GM11168 (cell line): ENCODE measurements around the gene KCP.

Experiments used
- in situ Hi-C: fragments of 300-500 bp; cut with MboI; formaldehyde crosslinking; loops from one replicate; pipeline ENCODE4 v1.12.0; 2022; ENCODE audit warnings: low sequenced_read_pairs; ENCODE audit not compliant: unreplicated experiment

The KCP gene

GRCh38 chr7:128889121-128889520 lies 21.4 kb downstream of the KCP start:
- in situ Hi-C loops: no loop called here

- in situ Hi-C loops: no loop called here
Observed at GRCh38 chr7:128888756-128889095, 21.8 kb downstream of the KCP start.

DNA sequence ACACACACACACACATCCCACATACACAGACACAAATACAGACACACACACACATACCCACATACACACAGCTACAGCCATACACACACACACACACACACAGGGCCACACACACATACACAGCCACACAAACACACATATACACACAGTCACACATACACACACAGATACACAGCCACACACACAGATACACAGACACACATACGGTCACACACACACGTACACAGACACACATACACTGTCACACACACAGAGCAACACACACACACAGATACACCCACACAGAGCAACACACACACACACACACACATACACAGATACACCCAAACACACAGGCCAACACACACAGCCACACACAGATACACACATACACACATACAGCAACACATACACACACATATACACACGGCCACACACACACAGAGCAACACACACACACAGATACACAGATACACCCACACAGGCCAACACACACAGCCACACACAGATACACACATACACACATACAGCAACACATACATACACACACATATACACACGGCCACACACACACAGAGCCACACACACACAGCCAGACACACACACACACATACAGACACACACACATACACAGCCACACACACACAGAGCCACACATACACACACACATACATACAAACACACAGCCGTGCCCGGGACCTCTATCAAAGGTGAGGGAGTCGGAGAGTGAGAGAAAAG lies 22.3 kb downstream of the KCP start:
- in situ Hi-C loops: no loop called here

DNA sequence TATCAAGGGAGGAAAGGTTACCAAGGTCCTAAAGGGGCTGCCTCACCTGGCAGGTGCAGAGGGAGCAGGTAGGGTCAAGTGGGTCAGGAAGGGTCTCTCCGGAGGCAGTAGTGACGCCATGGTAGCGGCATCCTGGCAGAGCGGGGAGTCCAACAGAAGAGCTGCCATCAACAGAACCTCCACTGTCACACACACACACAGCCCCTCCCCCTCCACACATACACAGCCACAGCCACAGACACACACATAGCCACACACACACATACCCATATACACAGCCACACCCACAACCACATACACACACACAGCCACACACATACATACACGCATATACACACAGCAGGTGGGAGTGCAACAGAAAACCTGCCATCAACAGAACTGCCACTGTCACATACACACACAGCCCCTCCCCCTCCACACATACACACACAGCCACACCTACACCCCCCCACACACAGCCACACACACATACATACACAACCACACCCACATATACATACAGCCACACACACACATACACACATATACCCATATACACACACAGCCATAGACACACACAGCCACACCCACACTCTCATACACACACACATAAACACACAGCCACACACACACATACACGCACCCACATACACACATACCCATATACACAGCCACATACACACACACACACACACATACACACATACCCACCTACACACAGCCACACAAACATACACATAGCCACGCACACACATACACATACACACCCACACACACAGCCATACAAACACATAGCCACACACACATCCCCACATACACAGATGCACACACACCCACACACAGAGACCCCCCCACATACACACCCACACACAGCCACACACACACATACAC lies 23.1 kb downstream of the KCP start:
- in situ Hi-C loops: no loop called here

DNA sequence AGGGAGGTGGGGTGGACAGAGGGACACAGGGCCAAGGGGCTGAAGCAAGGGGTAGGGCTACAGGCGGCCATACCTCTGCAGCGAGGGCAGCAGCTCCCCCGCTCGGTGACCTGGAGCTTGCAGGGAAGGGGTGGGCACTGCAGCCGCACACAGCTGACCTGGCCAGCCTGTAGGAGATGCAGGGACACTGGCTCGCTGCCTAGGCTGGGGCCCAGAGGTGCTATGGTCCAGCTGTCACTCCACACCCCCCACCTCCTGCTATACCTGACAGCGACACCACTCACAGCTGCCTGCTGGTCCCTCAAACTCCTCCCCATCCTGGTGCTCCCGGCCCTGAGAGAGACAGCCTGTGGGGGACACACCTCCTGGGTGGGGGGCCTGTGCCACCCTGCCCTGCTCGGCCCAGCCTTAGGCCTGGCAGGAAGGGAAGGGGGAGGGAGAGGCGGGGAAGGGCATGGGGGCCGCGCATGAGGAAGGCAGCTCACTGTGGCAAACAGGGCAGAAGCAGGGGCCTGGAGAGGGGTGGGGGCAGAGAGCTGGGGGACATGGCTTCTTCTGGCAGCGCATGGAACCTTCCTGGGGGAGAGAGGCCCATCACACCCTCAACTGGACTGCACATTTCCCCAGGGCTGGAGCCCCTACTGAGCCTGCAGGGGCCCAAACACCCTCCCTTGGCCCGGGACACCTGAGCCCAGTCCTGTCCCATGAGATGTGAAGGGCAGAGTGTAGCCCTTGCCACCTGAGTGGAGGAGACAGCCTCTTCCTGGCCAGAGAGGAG lies 23.9 kb downstream of the KCP start:
- in situ Hi-C loops: no loop called here

GRCh38 chr7:128885370-128886187 lies 24.9 kb downstream of the KCP start:
- in situ Hi-C loops: no loop called here

DNA sequence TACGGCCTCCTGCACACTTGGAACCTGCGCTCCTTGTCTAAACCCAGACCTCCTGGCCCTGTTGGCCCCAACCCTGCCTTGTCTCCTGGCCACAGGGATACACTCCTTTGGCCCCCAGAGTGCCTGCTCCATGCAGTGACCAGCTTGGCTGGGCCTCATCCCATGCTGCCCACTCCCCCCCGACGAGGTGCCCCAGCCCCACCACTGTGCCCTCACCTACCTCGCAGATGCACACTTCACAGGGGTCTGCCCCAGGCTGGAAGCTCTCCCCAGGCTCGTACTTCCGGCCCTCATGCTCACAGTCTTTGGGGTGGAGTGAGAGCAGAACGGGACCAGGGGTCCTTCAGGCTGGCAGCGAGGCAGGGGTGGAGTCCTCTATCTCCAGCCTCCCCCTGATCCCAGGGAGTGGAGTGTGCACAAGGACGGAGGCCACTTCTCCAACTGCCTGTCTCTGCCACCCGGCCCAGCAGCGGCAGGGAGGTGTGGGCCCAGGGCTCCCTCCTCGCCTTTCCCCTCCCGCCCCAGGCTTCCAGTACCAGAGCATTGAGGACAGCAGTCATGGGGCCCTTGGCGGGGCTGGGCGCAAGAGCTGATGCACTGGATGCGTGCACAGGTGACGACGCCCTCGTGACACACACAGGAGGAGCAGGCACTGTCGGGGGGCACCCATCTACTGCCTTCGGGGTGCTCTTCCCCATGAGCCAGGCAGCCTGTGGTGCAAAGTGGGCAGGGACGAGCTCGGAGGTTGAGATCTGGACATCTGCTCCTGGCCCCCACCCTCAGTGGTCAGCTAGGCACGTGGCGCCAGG lies 25.7 kb downstream of the KCP start:
- in situ Hi-C loops: no loop called here

DNA sequence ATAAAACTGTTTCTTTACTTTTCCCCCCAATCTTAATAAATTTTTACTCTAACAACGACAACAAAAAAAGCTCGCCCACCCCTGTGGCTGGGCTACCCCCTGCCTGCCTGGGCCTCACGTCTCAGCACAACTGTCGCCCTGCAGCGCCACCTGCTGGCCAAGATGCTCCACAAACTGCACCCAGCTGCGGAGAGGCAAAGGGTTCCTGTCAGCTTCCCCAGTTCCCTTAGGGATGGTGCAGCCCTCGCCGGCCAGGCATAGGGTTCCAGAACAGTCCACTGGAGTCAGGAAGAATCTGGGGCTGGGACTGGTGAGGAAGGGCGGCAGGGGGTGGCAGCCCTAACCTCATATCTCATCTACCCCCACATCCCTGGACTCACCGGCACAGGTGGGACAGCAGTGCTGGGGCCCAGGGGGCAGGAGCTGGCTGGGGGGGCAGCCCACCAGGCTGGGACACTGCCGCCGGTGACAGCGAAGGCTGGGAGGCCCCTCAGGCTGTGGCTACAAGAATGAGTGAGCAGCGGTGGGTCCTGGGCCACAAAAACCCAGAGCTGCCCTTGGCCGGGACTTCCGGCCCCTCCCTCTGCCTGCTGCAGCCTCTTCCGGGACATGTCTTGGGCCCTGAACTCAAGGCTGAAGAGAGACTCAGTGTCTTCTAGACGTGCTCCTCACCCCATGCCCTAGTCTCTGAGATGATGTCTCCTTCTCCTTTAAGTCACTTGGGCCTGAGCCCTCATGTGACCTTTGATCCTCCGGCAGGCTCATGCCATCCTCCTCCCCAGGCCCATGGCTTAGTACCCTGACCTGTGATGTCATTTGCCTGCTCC lies 26.7 kb downstream of the KCP start:
- in situ Hi-C loops: no loop called here

GRCh38 chr7:128882134-128882533 lies 28.4 kb downstream of the KCP start:
- in situ Hi-C loops: no loop called here

DNA sequence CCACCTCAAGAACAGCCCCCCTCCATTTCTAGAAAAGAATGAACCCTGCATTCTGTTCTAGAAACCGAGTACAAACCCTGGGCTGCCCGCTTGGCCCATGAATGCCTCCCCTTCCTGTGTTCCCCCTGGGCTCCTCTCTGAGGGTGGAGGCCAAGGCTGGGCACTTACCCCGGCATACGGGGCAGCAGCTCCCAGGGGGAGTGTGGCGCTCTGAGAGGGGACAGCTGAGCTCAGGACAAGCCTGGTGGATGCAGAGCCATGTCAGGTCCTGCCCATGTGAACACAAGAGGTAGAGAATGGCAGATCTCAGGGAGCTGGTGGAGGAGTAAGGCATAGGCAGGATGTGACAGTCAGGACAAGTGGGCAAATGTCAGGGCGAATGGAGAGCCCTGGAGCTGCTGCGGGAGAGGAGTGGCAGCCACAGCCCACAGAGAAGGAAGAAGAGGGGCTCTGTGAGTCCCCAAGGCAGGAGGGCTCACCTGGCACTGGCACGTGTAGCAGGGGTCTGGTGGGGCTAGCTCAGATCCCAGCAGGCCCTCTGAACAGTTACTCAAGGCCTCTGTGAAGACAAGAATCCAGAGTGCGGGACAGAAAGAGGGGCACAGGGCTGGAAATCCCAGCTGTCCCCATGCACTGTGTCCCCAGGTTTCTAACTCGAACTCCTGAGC lies 28.9 kb downstream of the KCP start:
- in situ Hi-C loops: no loop called here

- in situ Hi-C loops: no loop called here
Observed at GRCh38 chr7:128880791-128881457, 29.6 kb downstream of the KCP start.

DNA sequence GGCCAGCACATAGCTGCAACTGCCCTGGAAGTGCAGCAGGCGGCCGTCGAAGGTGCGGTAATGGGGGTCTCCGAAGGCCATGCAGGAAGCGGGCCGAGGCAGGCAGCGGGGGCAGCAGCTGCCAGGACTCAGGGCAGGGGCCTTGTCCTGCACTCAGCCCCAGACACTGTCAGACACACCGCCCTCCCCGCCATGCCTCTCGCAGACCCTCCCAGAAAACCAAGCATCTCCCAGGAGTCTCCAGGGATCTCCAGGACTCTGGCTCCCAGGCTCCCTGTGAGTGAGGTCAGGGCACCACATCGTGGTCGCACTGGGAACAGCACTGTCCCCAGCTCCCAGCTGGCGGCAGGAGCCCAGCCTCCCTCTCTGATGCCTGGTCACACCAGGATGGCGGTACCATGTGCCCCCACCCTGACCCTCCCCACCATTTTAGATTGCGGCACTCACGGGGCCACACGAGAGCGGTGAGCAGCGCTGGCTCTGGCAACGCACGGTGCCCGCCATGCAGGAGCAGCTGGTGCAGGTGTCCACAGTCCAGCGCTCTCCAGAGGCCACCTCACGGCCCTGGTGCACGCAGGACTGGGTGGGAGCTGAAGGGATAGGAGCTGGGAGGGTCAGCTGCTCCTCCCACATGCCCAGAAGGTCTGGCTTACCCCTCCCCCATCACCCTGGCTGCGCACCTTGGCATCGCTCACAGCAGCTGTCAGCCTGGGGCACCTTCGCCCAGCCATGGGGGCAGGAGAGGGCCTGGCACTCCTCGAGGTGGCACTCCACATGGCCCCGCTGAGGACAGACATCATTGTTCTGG lies 30.4 kb downstream of the KCP start:
- in situ Hi-C loops: no loop called here

GRCh38 chr7:128879461-128879938 lies 31.0 kb downstream of the KCP start:
- in situ Hi-C loops: no loop called here

DNA sequence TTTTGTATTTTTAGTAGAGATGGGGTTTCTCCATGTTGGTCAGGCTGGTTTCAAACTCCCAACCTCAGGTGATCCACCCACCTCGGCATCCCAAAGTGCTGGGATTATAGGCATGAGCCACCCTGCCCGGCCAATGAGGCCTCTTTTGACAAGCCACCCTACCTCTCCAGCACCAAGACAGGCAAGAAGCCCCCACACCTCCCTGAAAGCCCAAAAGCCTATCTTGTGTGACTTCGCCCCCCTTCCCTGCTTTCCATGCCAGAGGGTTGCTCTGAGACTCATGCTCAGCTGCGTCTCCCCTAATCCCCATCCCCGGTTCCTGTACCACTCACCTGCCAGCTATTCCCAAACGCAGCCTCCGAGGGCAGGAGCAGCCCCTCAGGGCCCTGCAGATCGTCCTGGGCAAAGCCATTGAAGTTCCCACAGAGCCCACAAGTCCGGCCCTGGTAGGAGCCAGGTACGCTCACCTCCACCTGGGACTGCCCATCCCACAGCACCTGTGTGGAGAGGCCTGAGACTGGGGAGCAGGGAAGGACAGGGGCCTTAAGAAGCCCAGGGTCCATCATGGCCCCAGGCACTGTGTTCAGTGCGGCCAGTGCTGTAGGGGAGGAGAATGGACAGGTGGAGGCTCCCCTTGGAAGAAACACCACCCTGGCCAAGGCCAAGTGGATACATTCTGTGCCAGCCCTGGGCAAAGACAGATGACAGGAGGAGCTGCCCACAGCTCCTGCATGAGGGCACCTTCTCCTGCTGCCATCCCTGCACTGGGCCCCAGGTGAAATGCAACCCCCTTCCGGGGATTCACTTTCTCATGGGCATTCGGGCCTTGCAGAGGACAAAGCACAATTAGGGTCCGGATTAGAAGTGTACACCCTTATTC lies 32.0 kb downstream of the KCP start:
- in situ Hi-C loops: no loop called here

GRCh38 chr7:128877756-128878120 lies 32.8 kb downstream of the KCP start:
- in situ Hi-C loops: no loop called here
